T-helper 1 cell treated with Interleukin-12 subunit alpha and Interleukin-12 subunit beta and Interleukin-4 antibody, amounts not matched to agents 30 ng/mL and 1 ng/mL, for 36 hours (primary cell): ENCODE measurements around the gene PDGFA. TPM values are rescaled to one million over a fixed set of nuclear protein-coding genes. Genes with fewer than 3 reads are reported as not detected.
"Not testable (repeated sequence)": the region's sequence is repeated elsewhere in the genome, so short reads cannot be mapped to it uniquely, and the experiment has no call there.

Experiments
- intact Hi-C: fragments of 100-400 bp; cut with micrococcal nuclease; formaldehyde crosslinking; loops from one replicate; pipeline ENCODE4 v1.15.1; 2024
- total RNA-seq: library from RNA; stranded (reverse); gene quantifications from 2 replicates; pipeline ENCODE4 v1.2.3, GENCODE V29; 2022

The PDGFA gene
- total RNA-seq, 1 donor from 2014 or later: 3.3 TPM

DNA sequence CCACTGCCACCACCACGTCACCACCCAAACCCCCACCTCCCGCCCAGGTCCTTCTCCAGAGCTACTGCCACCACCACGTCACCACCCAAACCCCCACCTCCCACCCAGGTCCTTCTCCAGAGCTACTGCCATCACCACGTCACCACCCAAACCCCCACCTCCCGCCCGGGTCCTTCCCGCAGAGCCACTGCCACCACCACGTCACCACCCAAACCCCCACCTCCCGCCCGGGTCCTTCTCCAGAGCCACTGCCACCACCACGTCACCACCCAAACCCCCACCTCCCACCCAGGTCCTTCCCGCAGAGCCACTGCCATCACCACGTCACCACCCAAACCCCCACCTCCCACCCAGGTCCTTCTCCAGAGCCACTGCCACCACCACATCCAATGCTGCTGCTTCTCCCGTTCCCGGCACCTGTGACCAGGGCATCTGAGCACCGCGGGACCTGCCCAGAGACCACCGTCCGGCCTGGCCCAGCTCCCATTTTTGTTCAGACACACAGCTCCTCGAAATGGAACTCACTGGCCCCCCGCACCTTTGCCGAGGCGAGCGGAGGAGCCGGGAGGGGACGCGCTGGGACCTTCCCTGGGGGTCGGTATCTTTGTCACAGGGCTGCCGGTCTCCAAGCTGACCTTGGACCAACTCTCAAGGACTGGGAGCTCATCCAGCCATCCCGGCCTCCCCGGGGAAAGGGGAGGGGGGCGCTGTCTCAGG is 32.7 kb upstream of the PDGFA start:
- intact Hi-C loops: not testable (repeated sequence)

DNA sequence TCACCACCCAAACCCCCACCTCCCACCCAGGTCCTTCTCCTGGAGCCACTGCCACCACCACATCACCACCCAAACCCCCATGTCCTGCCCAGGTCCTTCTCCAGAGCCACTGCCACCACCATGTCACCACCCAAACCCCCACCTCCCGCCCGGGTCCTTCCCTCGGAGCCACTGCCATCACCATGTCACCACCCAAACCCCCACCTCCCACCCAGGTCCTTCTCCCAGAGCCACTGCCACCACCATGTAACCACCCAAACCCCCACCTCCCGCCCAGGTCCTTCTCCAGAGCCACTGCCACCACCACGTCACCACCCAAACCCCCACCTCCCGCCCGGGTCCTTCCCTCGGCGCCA is 31.9 kb upstream of the PDGFA start:
- intact Hi-C loops: not testable (repeated sequence)

DNA sequence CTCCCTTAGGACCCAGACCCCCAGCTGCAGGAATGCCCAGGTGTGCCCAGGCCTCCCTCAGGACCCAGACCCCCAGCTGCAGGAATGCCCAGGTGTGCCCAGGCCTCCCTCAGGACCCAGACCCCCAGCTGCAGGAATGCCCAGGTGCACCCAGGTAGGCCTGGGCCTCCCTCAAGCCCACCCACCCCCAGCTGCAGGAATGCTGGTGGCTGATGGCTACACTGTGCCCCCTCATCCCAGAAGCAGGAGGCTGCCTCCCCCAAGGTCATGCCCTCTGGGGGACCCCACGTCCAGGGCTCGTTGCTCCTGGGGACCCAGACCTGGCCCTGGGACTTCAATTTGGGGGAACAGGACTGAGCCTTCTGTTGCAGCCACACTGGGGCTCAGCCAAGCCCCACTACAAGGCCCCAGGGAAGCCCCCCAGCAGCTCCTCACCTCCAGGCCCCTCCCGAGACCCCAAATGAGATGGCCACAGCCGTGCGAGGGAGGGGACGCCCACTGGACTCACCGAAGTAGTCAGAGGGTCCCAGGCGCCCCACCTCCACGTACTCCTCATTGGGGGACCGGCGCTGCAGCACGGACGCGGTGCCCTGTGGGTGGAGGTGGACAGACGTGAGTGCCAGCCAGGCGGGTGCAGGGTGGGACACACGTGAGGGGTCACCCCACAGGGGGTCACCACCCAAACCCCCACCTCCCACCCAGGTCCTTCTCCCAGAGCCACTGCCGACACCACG is 31.4 kb upstream of the PDGFA start:
- intact Hi-C loops: no loop called here

DNA sequence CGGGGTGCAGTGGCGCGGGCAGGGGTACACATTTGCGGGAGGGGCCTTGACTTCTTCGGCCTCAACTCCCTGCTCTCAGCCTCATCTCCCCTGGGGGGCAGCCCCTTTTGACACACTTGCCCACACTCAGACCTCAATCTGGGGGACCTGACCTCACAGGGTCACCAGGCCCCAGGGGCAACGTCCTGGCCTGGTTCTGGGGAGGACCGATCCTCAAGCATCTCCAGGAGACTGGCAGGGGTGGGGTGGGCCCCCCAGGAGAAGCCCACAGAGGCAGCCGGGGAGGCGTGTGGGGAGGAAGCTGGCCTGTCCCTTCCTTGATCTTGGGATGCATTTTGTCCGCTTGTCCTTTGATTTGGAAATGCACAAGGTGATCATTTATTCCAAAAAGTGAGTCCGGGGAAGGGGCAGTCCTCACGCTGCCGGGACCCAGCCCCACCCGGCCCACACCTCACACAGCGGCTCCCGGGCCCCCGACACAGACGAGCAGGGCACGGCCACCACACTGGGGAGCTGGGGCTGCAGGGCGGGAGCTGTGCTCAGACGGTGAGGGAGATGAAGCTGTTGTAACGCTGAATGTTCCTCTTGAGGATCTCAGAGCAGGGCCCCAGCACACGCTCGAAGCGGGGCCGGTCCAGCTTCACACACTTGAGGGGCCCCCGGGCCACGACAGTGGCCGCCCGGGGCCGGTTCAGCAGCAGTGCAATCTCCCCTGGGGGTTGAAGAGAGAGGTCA is 30.4 kb upstream of the PDGFA start:
- intact Hi-C loops: no loop called here

DNA sequence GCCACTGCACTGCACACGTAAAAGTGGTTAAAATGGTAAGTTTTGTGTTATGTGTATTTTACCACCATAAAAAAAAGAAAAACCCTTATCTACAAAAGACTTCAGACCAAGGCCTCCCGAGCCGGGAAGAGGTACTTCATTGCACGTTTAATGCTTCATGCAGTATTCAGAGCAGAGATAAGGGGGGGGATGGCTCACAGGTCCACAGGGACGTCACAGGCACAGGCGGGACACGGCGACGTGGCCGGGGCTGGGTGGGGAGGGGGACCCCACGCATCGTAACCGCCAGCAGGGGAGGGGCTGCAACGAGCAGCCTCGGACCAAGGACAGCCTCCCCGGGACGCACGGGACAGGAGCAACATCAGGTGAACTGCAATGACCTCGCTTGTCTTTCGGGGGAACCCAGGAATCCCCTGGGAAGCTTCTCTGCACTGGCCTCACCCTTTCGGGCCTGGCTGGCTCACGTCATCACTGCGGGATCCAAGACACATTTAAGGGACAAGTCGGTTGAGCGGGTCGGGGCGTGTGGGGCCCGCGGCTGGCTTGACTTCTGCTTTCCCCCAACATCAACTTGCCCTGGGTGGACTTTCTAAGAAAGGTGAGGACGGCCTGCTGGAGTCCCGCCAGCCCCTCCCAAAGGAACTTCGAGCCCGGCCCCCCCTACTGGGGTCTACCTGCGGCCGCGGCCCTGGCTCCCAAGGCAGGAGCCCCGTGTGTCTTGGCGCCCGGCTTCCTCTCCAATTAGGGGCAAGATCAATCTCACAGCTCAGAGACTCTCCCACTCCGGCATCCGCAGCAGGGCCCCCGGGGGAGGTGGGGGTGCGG is 29.6 kb upstream of the PDGFA start:
- intact Hi-C loops: no loop called here

DNA sequence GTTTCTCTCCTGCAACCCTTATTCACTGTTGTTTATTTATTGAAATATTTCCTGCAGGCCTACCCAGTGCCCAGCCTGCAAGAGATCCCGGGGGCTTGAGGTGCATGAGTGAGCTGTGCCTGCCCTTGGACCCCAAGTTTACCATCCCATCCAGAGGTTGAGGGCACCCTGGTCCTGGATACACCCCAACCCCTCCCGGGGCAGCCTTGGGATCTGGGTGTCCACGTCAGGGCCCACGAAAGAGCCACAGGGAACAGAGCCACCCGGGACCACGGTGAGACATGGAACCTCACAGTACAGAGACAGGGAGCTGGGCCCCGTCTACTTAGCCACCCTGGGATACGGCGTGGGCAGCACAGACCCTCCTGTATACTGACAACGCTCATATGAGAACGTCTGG is 28.8 kb upstream of the PDGFA start:
- intact Hi-C loops: no loop called here

DNA sequence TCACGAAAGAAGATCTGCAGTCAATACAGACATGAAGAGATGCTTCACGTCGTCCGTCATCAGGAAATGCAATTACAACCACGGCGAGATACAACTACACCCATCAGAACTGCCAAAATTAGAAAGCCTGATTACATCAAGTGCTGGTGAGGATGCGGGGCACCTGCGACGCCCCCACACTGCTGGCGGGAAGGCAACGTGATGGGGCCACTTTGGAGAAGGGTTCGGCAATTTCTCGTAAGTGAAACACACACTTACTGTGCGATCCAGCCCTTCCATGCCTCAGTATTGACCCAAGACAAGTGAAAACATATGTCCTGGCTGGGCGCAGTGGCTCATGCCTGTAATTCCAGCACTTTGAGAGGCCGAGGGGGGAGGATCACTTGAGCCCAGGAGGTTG is 25.8 kb upstream of the PDGFA start:
- intact Hi-C loops: no loop called here

DNA sequence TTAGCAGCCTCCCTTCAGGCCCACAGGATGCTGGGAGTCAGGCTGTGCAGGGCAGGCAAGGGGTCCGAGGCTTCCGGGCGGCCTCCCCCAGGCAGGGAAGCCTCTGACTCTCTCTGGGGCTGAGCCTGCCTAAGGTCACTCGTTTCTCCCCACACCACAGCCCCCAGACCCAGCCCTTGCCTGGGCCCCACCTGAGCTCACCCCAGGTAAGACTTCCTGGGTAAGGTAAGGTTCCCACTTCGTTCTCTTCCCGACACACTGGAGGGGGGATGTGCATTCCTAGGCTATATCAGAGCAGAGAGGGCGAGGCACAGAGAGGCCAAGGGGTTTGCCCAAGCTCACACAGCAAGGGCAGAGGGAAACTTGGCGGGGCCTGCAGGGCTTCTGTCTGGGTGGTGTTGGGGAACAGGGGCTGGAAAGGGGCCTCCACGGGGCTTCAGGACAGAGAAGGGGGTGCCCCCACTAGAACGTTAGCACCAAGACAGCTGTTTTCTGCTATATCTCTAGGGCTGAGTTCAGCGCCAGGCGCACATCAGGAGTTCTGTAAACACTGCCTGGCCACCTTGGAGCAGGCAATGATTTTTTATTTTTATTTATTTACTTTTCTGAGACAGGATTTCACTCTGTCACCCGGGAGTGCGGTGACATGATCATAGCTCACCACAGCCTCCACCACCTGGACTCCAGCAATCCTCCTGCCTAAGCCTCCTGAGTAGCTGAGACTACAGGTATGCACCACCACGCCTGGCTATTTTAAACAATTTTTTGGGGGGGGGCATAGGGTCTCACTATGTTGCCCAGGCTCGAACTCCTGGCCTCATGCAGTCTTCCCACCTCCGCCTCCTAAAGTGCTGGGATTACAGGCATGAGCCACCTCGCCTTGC is 24.9 kb upstream of the PDGFA start:
- intact Hi-C loops: no loop called here

DNA sequence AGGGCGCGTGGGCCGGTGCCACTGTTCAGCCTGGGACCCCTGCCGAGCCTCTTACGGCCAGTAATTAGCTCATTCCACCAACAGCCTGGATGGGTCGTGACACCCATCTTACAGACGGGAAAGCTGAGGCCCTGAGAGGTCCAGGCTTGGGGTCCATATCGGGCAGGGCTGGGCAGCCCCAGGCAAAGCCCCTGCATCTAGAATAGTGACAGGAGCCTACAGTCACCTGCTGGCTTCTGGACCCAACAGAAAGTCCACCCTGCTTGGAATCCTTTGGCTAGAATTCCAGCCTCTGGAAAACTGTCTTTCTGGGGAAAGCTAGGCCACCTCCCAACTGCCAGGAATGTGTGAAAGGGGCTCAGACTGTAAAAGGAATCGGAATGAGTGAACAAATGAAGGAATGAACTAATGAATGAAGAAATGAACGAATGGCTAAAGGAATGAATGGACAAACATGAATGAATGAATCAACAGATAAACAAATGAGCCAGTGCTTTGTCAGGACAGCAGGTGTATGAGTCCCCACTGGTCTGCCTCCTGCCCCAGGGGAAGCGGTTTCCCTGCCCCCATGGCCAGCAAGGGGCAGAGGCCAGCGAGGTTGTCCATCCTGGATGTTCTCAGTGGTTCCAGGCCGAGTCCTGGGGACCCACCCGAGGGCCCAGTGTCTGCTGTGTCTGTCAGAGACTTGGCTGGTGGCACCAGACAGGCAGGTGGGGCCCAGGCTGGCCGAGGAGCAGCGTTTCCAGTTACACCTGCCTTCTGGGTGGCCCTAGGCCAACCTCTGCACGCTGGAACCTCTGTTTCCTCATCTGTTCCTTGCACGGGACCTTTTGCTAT is 24.1 kb upstream of the PDGFA start:
- intact Hi-C loops: no loop called here

DNA sequence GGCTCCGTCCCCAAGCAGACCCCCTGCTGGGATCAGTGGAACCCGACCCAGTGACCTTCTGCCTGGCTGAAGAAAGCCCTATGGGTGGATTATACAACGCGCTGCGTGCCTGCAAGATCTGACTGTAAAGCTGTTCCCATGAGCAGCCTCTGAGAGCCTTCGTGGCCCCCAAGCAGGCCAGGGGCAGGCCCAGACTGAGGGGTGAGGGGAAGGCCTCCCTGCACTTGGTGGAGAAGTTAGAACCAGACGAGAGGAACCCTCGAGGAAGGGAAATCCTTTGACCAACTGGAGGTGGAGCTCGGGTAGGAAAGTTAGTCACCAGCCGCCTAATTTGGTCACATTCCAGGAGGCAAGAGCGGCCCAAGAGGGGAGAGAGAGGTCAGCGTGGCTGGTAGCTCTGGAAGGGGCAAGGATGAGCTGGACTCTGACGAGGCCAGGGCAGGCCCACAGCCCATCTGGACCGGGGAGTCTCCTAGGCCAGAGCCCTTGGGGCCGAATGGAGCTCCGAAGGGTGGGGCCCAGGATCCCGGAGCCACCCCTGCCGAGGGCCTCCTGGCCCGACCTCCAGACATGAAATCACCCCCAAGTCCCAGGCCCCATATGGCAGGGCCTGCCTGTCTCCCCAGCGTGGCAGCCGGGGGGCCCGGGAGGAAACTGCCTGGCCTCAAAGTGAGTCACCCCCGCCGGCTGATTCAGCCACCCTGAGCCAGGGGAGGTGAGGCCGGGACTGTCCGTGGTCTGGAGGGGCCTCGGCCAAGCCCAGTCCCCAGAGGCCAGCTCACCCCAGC is 23.3 kb upstream of the PDGFA start:
- intact Hi-C loops: no loop called here

DNA sequence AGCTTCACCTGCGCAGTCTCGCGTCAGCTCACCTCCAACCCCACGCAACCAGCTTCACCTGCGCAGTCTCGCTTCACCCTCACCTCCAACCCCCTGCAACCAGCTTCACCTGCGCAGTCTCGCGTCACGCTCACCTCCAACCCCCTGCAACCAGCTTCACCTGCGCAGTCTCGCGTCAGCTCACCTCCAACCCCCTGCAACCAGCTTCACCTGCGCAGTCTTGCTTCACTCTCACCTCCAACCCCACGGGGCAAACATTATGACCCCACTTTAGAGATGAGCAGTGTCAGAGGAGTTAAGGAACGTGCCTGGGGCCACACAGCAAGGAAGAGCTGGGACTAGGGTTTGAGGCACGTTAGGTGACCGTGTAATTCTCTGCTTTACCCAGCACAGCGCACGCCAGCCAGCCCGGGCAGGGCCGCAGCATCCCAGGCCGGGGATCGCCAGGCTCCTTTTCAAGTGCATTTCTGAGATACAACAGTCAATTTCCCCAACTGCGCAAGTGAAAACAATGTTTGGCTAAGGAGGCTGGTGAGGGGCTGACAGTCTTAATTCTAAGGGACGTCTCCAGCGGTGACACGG is 22.6 kb upstream of the PDGFA start:
- intact Hi-C loops: no loop called here

DNA sequence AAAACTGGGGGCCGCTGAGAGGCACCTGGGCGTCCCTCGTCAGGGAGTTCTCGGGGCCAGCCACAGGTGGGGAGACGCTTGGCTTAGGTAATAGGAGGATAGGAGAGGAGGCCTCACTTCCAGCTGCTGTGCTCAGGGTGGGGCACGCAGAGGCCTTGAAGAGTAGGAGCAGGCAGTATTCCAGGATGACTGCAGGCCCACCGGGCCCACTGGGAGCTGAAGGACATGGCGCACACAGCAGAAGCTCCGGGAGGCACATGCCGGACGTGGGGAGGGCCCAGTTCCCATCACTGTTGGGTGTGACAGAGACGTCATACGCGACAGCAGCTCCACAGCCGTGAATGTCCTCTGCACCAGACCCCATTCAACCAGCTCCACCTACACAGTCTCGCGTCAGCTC is 22.0 kb upstream of the PDGFA start:
- intact Hi-C loops: no loop called here

DNA sequence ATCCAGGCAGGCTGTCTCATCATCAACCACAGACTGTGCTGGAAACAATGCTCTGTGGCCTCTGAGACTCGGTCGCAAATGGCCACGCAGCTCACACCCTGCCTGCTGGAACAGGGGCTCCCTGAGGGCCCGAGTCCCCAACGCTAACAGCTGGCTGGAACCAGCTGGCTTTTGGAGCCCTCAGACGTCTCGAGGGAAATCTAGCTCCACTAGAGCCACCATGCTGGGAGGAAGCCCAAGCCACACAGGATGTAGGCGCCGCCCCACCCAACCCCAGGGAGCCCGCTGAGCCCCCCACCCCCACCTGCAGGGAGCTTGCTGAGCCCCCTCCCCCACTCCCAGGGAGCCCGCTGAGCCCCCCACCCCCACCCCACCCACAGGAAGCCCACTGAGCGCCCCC is 21.4 kb upstream of the PDGFA start:
- intact Hi-C loops: no loop called here

DNA sequence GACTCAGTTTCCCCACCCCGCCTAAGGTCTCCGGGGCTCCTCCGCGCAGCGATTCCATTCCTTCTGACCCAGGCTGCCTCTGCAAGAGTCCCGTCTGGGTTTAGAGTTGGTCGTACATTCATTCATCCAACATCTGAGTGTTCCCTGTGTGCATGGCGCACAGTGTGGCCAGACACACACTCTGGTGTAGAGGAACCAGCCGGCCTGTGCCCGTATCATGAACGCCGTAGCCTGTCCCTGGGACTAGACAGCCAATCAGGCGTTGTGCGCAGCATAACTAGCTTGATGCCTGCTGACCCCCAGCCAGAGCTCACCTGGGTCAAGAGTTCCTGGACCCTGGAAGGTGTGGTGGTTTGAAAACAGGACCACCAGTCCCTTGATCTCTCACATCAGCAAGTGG is 20.9 kb upstream of the PDGFA start:
- intact Hi-C loops: no loop called here

DNA sequence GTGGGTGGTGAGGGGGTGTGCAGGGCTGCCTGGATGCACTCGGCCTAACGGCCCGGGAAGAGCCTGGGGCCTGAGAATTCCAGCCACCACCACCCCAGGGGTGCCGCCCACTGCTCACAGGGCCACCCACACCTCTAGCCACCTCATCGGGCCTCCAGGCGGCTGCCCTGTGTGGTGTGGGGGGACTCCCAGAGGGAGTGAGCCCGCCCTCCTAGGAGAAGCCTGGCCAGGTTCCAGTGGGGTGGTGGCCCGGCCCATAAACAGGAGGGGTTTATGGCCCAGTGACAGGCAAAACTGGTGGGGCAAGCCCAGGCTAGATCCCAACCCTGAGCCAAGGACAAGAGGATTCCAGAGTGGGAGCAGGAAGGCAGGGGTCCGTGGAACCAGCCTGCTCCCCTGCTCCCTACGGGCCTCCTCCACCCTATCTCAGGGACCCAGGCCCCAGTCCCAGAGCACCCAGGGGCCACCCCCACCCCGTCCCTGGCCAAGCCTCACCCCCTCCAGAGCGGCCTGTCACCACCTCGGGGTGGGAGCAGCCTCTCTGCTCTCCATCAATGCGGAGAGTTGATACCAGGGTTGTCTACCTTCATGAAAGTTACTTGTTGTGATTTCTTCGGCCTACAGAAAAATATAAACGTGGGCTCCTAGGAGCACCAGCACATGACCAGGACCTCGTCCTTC is 20.2 kb upstream of the PDGFA start:
- intact Hi-C loops: no loop called here

DNA sequence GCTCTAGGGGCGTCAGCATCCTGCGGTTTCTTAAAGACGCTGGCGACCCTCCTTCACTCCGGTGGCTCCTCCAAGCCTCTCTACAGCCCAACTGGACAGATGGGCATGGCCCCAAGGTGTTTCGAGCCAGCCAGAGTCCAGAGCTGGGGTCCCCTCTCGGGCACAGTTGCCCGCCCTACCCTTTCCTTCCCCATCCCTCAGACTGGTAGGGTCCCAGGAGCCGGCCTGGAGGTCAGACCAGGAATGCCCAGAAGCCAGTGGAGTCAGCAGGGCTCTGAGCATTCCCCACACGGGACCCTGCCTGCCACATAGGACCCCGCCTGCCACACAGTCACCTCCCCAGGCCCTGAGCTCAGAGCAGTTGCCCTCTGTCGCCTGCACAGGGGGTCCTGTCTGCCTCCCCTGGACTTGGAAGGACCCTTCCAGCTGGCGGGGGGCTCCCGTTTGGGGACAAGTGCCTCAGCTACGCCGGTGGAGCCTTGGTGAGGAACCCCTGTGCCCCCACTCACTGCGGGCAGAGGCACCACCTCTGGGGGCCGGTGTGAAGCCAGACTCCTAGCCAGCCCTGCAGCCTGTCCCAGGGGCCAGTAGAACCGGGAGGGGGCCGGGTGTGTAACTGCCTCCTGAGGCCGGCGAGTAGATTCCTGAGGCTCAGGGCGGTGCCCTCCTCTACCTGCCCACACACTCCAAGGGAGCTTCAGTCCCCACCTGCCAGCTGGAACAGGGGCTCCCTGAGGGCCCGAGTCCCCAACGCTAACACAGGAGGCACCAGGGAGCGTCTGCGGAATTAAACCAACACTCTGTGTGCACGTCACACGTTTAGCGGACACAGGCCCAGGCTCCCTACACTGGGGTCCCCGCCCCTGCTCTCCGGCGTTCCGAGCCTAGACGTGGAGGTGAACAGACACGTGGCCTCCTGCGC is 19.4 kb upstream of the PDGFA start:
- intact Hi-C loops: no loop called here
